K562 (cell line): ENCODE results near the gene ADGRA3. TPM values are rescaled to one million over a fixed set of nuclear protein-coding genes. Genes with fewer than 3 reads are reported as not detected.

ENCODE experiments used
- ATAC-seq: fragments of 200-7000 bp; cut with Tn5 transposase; 3 replicates; pipeline ENCODE4 v1.9.1; 2020; ENCODE audit warnings: moderate library complexity
- BruUV-seq: library from RNA; stranded (reverse); fragments of 400-500 nt; replicated peaks from 2 replicates; lab custom pipeline; 2021; lab: Mats Ljungman, UMichigan
- CTCF ChIA-PET: fragments of 300-600 bp; formaldehyde crosslinking; extraction: SDS; loops from one replicate; lab custom pipeline; 2021; ENCODE audit warnings: low intra/inter-chr PET ratio; lab: Yijun Ruan, JAX
- POLR2A ChIA-PET: fragments of 300-600, 350-650 bp; sonication (Branson Sonifier 250); formaldehyde crosslinking; extraction: SDS; loops from one replicate; lab custom pipeline; 2021; ENCODE audit warnings: antibody characterized with exemption, inconsistent platforms; lab: Yijun Ruan, JAX
- DNase-seq, 4 experiments: peaks; one replicate each; pipeline versions ENCODE4 v3.0.0 to v3.0.0-alpha.2; 2011 to 2018; ENCODE audit warnings: low spot score in 3 of 4, mixed read lengths in 3 of 4; ENCODE audit errors: extremely low read depth in 1 of 4
- FAIRE-seq: peaks from 2 replicates; lab custom pipeline; 2011; peaks lifted over from hg19 to GRCh38; lab: Jason Lieb, UNC
- H2AFZ ChIP-seq: 2 replicates; pipeline ENCODE4 v1.6.0; 2011; ENCODE audit warnings: low read depth, low read length, control low read depth, inconsistent platforms
- H3K27ac ChIP-seq: fragments of 200-600 bp; 3 replicates; pipeline ENCODE4 v1.8.0; 2011; ENCODE audit warnings: low read depth, mild to moderate bottlenecking, control low read depth, inconsistent platforms, low read length, moderate library complexity, mixed read lengths; ENCODE audit errors: extremely low read depth
- H3K27me3 ChIP-seq, 2 experiments: fragments of 300-600 bp in 1 of 2; 2 replicates in 1 of 2; 3 replicates in 1 of 2; pipeline versions ENCODE4 v1.6.0 to v1.8.0; 2011; ENCODE audit warnings: inconsistent platforms in 2 of 2, low read length in 2 of 2, mild to moderate bottlenecking in 1 of 2, mixed read lengths in 1 of 2, moderate library complexity in 1 of 2; ENCODE audit not compliant: control insufficient read depth in 2 of 2, insufficient read depth in 2 of 2
- H3K36me3 ChIP-seq: fragments of 300-600 bp; 3 replicates; pipeline ENCODE4 v1.8.0; 2011; ENCODE audit warnings: mild to moderate bottlenecking, low read length, inconsistent platforms; ENCODE audit not compliant: control insufficient read depth, insufficient read depth
- H3K4me1 ChIP-seq, 2 experiments: fragments of 200-600 bp in 1 of 2; replicated peaks in 1 of 2; 2 replicates in 1 of 2; 3 replicates in 1 of 2; pipeline versions ENCODE4 v1.5.1 to v1.8.0; 2011; ENCODE audit warnings: inconsistent platforms in 2 of 2, low read length in 2 of 2, mild to moderate bottlenecking in 1 of 2, mixed read lengths in 1 of 2, moderate library complexity in 1 of 2; ENCODE audit not compliant: control insufficient read depth in 2 of 2, insufficient read depth in 2 of 2
- H3K4me2 ChIP-seq: 2 replicates; pipeline ENCODE4 v1.6.1; 2011; ENCODE audit warnings: low read length, control low read depth, inconsistent platforms, mixed read lengths; ENCODE audit not compliant: insufficient read depth
- H3K4me3 ChIP-seq: fragments of 200-600 bp; sonication (generic), shearing (Covaris generic); 2 replicates; pipeline ENCODE4 v1.5.1; 2016; ENCODE audit warnings: control low read depth, inconsistent platforms
- H3K79me2 ChIP-seq: fragments of 200-600 bp; 3 replicates; pipeline ENCODE4 v1.8.0; 2011; ENCODE audit warnings: low read length, inconsistent platforms; ENCODE audit not compliant: control insufficient read depth, insufficient read depth
- H3K9ac ChIP-seq, 2 experiments: 2 replicates each; pipeline versions ENCODE4 v1.6.0 to v1.6.1; 2011; ENCODE audit warnings: low read depth in 2 of 2, low read length in 2 of 2, control low read depth in 1 of 2, inconsistent platforms in 1 of 2, mild to moderate bottlenecking in 1 of 2, mixed read lengths in 1 of 2; ENCODE audit not compliant: insufficient read depth in 1 of 2
- H3K9me1 ChIP-seq: one replicate; pipeline ENCODE4 v1.6.0; 2011; ENCODE audit warnings: inconsistent platforms, mild to moderate bottlenecking, low read length, moderate library complexity; ENCODE audit not compliant: control insufficient read depth, insufficient read depth
- H3K9me3 ChIP-seq: replicated peaks from 2 replicates; pipeline ENCODE4 v1.5.1; 2011; ENCODE audit warnings: low read depth, low read length, inconsistent platforms; ENCODE audit not compliant: control insufficient read depth, insufficient read depth
- H4K20me1 ChIP-seq: replicated peaks from 2 replicates; pipeline ENCODE4 v1.6.1; 2011; ENCODE audit warnings: low read length, inconsistent platforms, mixed read lengths; ENCODE audit not compliant: control insufficient read depth, insufficient read depth
- ARID2 ChIP-seq: fragments of 450-650 bp; IDR thresholded peaks from 2 replicates; pipeline ENCODE4 v1.6.1; 2017; ENCODE audit warnings: antibody characterized with exemption, mild to moderate bottlenecking
- ATF7 ChIP-seq: fragments of 450-650 bp; IDR thresholded peaks from 2 replicates; pipeline ENCODE4 v1.7.1; 2014; ENCODE audit warnings: mild to moderate bottlenecking, moderate library complexity
- ETV1 ChIP-seq: fragments of 450-650 bp; conservative IDR thresholded peaks from 2 replicates; pipeline ENCODE4 v1.6.1; 2016; ENCODE audit warnings: missing genetic modification characterization, control low read depth, low read depth, missing compliant biosample characterization
- NCOR1 ChIP-seq: fragments of 450-650 bp; IDR thresholded peaks from 2 replicates; pipeline ENCODE4 v1.6.1; 2016; ENCODE audit warnings: mild to moderate bottlenecking, moderate library complexity
- XRCC3 ChIP-seq: fragments of 450-650 bp; IDR thresholded peaks from 2 replicates; pipeline ENCODE4 v1.6.1; 2017; ENCODE audit warnings: mild to moderate bottlenecking, moderate library complexity
- ZNF174 ChIP-seq: fragments of 250-450 bp; sonication (Bioruptor Pico); IDR thresholded peaks from 2 replicates; pipeline ENCODE4 v1.4.0; 2020; ENCODE audit warnings: mild to moderate bottlenecking
- ZNF436 ChIP-seq: fragments of 250-450, 450-650 bp; sonication (Bioruptor Pico); formaldehyde crosslinking; IDR thresholded peaks from 2 replicates; pipeline ENCODE4 v1.7.0; 2020; ENCODE audit warnings: mild to moderate bottlenecking
- WGBS: fragments of 100-300 bp; shearing (Covaris generic); methylation state at CpG from one replicate; pipeline ENCODE4 v1.1.6; 2016; ENCODE audit warnings: low coverage, mixed read lengths; ENCODE audit not compliant: insufficient coverage; ENCODE audit errors: missing lambda C conversion rate; 5-methylcytosine and 5-hydroxymethylcytosine counted together
- in situ Hi-C: fragments of 300-500 bp; cut with MboI; formaldehyde crosslinking; loops from 4 replicates; pipeline ENCODE4 v1.15.0; 2018; ENCODE audit warnings: inconsistent platforms, mixed read lengths
- intact Hi-C: fragments of 100-400 bp; cut with micrococcal nuclease; formaldehyde crosslinking; loops from 2 replicates; pipeline ENCODE4 v1.14.2; 2022
- polyA plus RNA-seq, 8 experiments: library from polyadenylated mRNA; depleted of rRNA in 4 of 8; stranded (reverse) in 5 of 8; unstranded in 3 of 8; fragments of >200 nt; fragmentation: Nextera tagmentation in 2 of 8; fragmentation: Illumina TruSeq in 1 of 8; extraction: Ambion mirVana in 2 of 8; extraction: Trizol in 1 of 8; gene quantifications; 2 replicates each; pipeline versions ENCODE4 v1.2.1 to v1.2.3, GENCODE V29; 2011 to 2014; ENCODE audit warnings: inconsistent platforms in 1 of 8, missing spikeins in 1 of 8
- total RNA-seq, 7 experiments: library from RNA; depleted of rRNA in 6 of 7; stranded (reverse); fragments of >200 nt in 6 of 7; fragmentation: Illumina TruSeq in 2 of 7; extraction: Trizol in 2 of 7; gene quantifications; 2 replicates each; pipeline versions ENCODE4 v1.2.1 to v1.2.3, GENCODE V29; 2011 to 2021; ENCODE audit warnings: low replicate concordance in 1 of 7

Gene ADGRA3
- total and polyA plus RNA-seq, 9 of the 15 experiments (the other 6 are each of a cell fraction or from before 2014, with no cell fraction given), result 0.06 to 2.3 (median 0.27) TPM; not detected in 3

DNA sequence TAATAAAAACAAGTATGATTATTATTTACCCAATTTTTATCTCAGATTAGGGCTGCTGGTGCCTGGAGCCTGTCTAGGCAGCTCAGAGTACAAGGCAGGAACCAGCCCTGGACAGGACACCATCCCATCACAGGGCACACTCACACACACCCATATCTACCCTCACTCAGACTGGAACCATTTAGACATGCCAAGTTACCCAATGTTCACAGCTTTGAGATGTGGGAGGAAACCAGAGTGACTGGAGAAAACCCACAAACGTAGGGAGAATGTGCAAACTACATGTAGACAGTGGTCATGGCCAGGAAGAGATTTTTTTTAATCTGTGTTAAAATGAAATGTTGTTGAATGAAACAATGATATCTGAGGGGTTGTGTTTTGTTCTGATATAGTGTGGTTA, 35.7 kb upstream of the ADGRA3 start (continued):
- TF ChIP-seq XRCC3 (no peak), ARID2 (no peak), ATF7 (no peak)

DNA sequence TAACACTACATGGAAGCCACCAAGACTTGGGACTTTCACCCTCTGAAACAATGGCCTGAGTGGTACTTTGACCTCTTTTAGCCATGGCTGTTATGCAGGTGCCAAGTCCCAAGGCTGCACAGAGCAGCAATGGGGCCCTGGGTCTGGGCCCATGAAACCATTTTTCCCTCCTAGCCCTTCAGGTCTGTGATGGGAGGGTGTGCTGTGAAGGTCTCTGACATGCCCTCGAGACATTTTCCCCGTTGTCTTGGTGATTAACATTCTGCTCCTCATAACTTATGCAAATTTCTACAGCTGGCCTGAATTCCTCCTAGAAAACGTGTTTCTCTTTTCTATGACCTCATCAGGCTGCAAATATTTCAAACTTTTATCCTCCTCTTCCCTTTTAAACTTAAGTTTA, 30.4 kb upstream of the ADGRA3 start:
- H3K4me1 ChIP-seq, result no peaks in the 10 kb centered on the region
- H3K9me3 ChIP-seq, result no peaks in the 10 kb centered on the region
- no peak overlapping the region for H3K4me2 ChIP-seq
- in situ Hi-C loops (no loop called here), intact Hi-C loops (no loop called here)
- H4K20me1 ChIP-seq, result no peaks in the 10 kb centered on the region
- H3K36me3 ChIP-seq, result no peaks in the 10 kb centered on the region
- no peak overlapping the region for H3K27ac ChIP-seq
- CTCF ChIA-PET, result no interaction called here
- TF ChIP-seq ZNF436 (CRISPR knock-in tag), result no peak
- TF ChIP-seq ZNF174 (CRISPR knock-in tag), result no peak
- no peak for TF ChIP-seq NCOR1
- TF ChIP-seq ETV1, result no peak
- H3K27me3 ChIP-seq, result no peaks in the 10 kb centered on the region
- H3K9ac ChIP-seq, result no peak overlapping the region
- ATAC-seq (no peak), DNase-seq (no peak), FAIRE-seq (no peak)
- no peak overlapping the region for H2AFZ ChIP-seq
- H3K9me1 ChIP-seq, result no peaks in the 10 kb centered on the region
- no TSS peak for BruUV-seq
- 0% methylated on average over 3 of the region's 3 CpGs for WGBS
- no peak overlapping the region for H3K4me3 ChIP-seq
- POLR2A ChIA-PET, result no interaction called here
- H3K79me2 ChIP-seq, result no peaks in the 10 kb centered on the region
